RWPE1 (cell line): ENCODE data around the gene ZCCHC2.

ENCODE experiments used
- CTCF ChIA-PET: fragments of 350-600 bp; sonication (Branson Sonifier 250); formaldehyde crosslinking; extraction: SDS; loops from one replicate; lab custom pipeline; 2021; lab: Yijun Ruan, JAX
- POLR2A ChIA-PET: fragments of 400-600 bp; formaldehyde crosslinking; extraction: SDS; loops from one replicate; lab custom pipeline; 2020; ENCODE audit warnings: antibody characterized with exemption; ENCODE audit not compliant: low non-redundant PET; lab: Yijun Ruan, JAX
- DNase-seq: peaks from one replicate; pipeline ENCODE4 v3.0.0; 2012; ENCODE audit warnings: low spot score
- H3K27ac ChIP-seq: fragments of 450-650 bp; 2 replicates; pipeline ENCODE4 v1.5.1; 2017
- TF ChIP-seq, protein P1 (sequence below): fragments of 450-650 bp; conservative IDR thresholded peaks from 2 replicates; pipeline ENCODE4 v1.5.1; 2017; ENCODE audit warnings: low read depth, mild to moderate bottlenecking

The ZCCHC2 gene

DNA sequence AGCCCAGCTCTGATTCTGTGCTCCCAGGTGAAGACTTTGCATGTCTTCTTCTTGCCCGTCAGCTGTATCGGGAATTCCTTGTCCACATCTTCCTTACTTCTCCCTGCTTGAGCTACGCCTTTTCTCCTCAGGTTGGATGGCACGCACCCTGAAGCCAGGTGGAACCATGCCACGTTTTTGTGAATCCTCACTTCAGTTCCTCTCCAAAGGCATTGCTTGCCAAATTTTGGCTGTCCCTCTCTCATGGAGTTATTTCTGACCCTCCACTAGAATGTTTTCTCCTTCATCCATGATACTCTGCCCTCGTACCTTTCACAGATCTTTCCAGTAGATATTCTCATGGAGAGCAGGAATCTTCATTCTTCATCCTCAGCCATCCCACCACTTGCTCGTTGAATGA, 20.2 kb downstream of the ZCCHC2 start:
- CTCF ChIA-PET, result no interaction called here
- POLR2A ChIA-PET, result no interaction called here
- no peak for DNase-seq
- TF ChIP-seq, protein P1, sequence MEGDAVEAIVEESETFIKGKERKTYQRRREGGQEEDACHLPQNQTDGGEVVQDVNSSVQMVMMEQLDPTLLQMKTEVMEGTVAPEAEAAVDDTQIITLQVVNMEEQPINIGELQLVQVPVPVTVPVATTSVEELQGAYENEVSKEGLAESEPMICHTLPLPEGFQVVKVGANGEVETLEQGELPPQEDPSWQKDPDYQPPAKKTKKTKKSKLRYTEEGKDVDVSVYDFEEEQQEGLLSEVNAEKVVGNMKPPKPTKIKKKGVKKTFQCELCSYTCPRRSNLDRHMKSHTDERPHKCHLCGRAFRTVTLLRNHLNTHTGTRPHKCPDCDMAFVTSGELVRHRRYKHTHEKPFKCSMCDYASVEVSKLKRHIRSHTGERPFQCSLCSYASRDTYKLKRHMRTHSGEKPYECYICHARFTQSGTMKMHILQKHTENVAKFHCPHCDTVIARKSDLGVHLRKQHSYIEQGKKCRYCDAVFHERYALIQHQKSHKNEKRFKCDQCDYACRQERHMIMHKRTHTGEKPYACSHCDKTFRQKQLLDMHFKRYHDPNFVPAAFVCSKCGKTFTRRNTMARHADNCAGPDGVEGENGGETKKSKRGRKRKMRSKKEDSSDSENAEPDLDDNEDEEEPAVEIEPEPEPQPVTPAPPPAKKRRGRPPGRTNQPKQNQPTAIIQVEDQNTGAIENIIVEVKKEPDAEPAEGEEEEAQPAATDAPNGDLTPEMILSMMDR, result no peak
- H3K27ac ChIP-seq, result no peak overlapping the region

DNA sequence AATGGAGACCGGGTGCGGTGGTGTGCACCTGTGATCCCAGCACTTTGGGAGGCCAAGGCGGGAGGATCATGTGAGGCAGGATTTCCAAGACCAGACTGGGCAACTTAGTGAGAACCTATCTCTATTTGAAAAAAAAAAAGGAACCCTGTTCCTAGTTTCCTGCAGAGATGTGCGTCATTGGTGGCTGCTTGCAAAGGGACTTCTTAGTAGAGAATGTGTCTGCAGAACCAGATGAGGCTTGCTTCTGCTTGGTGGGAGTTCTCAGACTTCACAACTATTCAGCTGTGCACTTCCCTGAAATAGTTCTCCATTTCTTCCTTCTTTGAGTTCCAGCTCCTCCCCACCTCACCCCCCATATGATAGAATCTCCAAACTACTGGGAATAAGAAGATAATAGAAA, 22.3 kb downstream of the ZCCHC2 start:
- POLR2A ChIA-PET, result no interaction called here
- H3K27ac ChIP-seq, result no peak overlapping the region
- TF ChIP-seq, protein P1, result no peak
- CTCF ChIA-PET, result no interaction called here
- no peak for DNase-seq

DNA sequence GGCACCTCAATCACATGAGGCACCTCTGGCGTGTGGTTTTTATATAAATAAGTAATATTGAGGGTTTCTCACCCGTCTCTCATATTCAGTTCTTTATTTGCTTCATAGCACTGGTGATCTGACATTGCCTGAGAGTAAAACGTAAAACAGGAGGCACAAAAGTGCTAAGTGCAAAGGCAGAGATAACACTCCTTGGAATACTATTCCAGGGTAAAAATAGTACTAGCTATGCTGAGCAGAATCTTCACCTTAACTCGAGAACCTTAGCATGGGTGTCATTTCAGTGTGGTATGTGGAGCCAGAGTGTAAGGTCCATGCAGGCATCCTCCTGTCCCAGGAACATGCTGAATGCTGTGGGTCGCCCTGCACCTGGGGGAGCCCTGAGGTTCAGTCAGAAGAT, 26.9 kb downstream of the ZCCHC2 start:
- no peak for DNase-seq
- ChIA-PET POLR2A (no interaction called here), CTCF (interaction anchor here (0.5 kb wide), 1 partner anchor 16 kb away, joined by 4 read pairs; no protein-coding TSS in a partner anchor)
- no peak overlapping the region for H3K27ac ChIP-seq
- TF ChIP-seq, protein P1, result no peak

DNA sequence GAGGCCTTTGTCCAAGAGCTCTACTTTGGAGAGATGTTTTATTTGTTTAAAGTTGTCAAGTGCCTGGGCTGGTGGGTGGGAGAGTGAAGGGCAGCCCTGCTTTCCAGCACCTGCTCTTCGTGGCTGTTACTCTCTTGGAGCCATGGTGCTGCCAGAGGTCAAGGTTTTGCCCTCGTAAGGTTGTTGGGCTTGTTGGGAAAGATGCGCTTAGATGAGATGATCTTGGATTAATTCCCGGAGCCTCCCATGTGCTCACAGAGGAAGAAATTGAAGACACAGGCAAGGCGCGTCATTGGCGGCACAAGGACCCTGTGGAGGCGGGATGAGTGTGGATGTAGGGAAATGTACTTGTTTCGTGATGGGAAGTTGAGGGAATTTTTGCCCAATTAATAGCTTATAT, 27.9 kb downstream of the ZCCHC2 start:
- POLR2A ChIA-PET, result no interaction called here
- no peak overlapping the region for H3K27ac ChIP-seq
- CTCF ChIA-PET, result no interaction called here
- DNase-seq, result no peak
- TF ChIP-seq, protein P1, result no peak

DNA sequence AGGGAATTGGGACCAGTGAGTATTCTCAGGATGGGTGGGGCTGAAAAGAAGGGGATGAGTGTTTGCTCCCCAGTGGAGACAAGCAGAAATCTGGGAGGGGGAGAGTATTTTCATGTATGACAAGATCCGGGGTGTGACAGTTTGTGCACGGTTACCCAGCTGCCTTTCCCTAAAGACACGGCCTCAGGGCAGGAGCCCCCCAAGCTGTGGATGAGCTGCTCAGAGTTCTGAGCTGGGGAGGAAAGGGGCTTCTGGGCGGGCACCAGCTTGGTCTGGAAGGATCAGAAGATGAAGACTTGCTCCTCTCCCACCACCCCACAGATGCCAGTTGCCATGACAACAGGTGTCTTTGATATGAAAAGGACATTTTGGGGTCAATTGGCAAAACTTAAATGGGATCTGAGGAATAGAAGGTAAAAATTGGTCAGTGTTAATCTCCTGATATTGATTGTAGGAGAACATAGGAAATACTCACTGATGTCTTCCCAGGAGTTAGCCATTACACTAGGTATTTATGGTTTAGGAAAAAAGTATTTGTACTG, 29.2 kb downstream of the ZCCHC2 start:
- POLR2A ChIA-PET, result no interaction called here
- CTCF ChIA-PET, result no interaction called here
- TF ChIP-seq, protein P1, result no peak
- DNase-seq, result no peak
- no peak overlapping the region for H3K27ac ChIP-seq

DNA sequence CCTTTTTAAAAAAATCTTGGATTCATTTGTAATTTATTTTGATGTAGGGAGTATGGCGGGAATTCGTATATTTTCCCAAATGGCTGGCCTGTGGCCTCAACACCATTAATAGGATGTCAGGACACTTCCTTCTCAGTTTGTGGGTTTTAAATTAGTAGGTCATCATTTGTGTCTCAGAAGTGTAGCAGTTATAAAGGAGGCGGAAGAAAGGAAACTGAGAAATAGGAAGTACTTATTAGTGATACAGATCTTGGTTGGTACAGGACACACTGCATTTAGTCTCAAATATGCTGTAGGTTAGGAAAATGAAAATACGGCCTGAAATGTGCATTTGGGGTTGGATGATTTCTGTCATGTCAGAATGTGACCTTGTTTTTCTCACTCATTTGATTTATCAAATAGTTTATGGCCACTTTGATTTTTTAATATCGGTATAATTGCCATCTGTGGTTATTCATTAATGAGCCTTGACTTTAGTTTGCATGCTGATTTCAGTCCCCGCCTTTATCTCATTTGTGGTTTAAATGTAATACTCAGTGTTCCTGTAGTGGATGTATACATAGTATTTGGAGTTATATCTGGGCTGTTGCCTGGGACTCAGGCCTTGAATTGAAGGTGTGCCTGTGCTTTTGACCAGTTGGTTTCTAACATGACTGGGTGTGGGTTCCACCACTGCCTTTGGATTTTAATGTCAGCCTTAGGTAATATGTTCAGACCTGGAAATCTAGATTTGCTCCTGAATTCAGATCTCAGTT, 31.4 kb downstream of the ZCCHC2 start:
- H3K27ac ChIP-seq, result no peak overlapping the region
- TF ChIP-seq, protein P1, result no peak
- ChIA-PET CTCF (no interaction called here), POLR2A (no interaction called here)
- DNase-seq, result no peak
